ENCODE measurements around the gene AMPH.
A peak's percentile ranks its signal among the peaks of the same experiment; 100 is the strongest.
"Not testable (repeated sequence)": the region's sequence is repeated elsewhere in the genome, so short reads cannot be mapped to it uniquely, and the experiment has no call there.

AMPH gene

GRCh38 chr7:38351601-38352000 is 279.6 kb downstream of the AMPH start:
- no peak for DNase-seq (ENCODE audit: low spot score)

- DNase-seq (ENCODE audit: low spot score): not testable (repeated sequence)
Measured at GRCh38 chr7:38350777-38351176, 280.4 kb downstream of the AMPH start.

- peak; percentile 53 for DNase-seq (ENCODE audit: low spot score)
Measured at GRCh38 chr7:38349869-38350583, 281.1 kb downstream of the AMPH start.

GRCh38 chr7:38349126-38349795 is 281.9 kb downstream of the AMPH start:
- DNase-seq (ENCODE audit: low spot score): not testable (repeated sequence)

GRCh38 chr7:38345299-38346172 is 285.6 kb downstream of the AMPH start:
- DNase-seq (ENCODE audit: low spot score): not testable (repeated sequence)

- not testable (repeated sequence) for DNase-seq (ENCODE audit: low spot score)
Measured at GRCh38 chr7:38344741-38345140, 286.4 kb downstream of the AMPH start.

GRCh38 chr7:38342135-38342534 is 289.0 kb downstream of the AMPH start:
- DNase-seq (ENCODE audit: low spot score): not testable (repeated sequence)

- DNase-seq (ENCODE audit: low spot score): peak; percentile 39
Measured at GRCh38 chr7:38341172-38341705, 289.9 kb downstream of the AMPH start.

- DNase-seq (ENCODE audit: low spot score): no peak
Measured at GRCh38 chr7:38339953-38340819, 291.0 kb downstream of the AMPH start.

- not testable (repeated sequence) for DNase-seq (ENCODE audit: low spot score)
Measured at GRCh38 chr7:38336148-38336515, 295.0 kb downstream of the AMPH start.

GRCh38 chr7:38335492-38336147 is 295.6 kb downstream of the AMPH start:
- DNase-seq (ENCODE audit: low spot score): peak; percentile 94

- peak; percentile 71 for DNase-seq (ENCODE audit: low spot score)
Measured at GRCh38 chr7:38335128-38335491, 296.1 kb downstream of the AMPH start.

- DNase-seq (ENCODE audit: low spot score): no peak
Measured at GRCh38 chr7:38334163-38334562, 297.0 kb downstream of the AMPH start.
